Measurements from ENCODE around the gene RYR2.
A peak's percentile ranks its signal among the peaks of the same experiment; 100 is the strongest.

Gene RYR2

GRCh38 chr1:237478082-237478481, 436.1 kb downstream of the RYR2 start:
- DNase-seq: no peak

- no peak for DNase-seq
Measured at GRCh38 chr1:237478842-237479241, 436.9 kb downstream of the RYR2 start.

DNA sequence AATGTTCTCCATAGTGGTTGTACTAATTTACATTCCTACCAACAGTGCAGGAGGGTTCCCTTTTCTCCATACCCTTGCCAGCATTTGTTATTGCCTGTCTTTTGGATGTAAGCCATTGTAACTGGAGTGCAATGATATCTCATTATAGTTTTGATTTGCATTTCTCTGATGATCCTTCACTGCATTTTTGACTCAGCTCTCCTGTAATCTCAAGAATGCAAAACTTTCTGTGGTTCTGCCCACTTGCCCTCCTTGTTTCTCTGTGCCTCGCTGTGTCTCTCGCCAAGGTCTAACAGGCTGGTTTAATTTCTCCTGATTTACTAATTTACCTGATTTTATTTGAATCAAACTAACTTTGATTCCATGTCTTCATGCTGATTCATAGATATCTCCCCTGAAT, 440.8 kb downstream of the RYR2 start:
- DNase-seq: no peak

DNA sequence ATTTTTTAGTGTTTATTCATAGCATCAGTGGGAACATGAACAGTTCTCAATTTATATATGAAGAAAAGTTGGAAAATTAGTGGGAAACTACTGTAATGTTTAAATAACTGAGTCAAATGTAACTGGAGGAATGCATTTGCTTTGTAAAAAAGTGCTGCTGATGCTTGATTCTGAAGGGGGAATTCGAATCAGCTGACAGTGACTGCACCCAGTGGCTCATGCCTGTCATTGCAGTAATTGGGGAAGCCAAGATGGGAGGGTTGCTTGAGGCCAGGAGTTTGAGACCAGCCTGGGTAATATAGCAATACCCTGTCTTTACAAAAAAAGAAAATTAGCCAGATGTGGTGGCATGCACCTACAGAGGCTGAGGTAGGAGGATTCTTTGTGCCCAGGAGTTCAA, 450.4 kb downstream of the RYR2 start:
- DNase-seq: no peak

DNA sequence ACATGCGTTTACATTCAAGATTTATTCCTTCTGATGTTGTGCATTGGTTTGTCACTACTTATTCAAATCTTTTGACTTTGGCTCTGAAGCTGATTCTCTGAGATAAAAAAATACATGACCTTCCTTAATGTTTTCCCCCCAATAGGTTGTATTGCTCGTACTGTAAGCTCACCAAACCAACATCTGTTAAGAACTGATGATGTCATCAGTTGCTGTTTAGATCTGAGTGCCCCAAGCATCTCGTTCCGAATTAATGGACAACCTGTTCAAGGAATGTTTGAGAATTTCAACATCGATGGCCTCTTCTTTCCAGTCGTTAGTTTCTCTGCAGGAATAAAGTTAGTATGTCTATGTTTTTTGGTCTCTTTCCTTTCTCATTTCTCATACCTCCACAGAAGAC, 458.6 kb downstream of the RYR2 start:
- DNase-seq: no peak

GRCh38 chr1:237503292-237503691, 461.3 kb downstream of the RYR2 start:
- no peak for DNase-seq

GRCh38 chr1:237507005-237507404, 465.0 kb downstream of the RYR2 start:
- DNase-seq: no peak

- DNase-seq: no peak
Measured at GRCh38 chr1:237509748-237510147, 467.8 kb downstream of the RYR2 start.

DNA sequence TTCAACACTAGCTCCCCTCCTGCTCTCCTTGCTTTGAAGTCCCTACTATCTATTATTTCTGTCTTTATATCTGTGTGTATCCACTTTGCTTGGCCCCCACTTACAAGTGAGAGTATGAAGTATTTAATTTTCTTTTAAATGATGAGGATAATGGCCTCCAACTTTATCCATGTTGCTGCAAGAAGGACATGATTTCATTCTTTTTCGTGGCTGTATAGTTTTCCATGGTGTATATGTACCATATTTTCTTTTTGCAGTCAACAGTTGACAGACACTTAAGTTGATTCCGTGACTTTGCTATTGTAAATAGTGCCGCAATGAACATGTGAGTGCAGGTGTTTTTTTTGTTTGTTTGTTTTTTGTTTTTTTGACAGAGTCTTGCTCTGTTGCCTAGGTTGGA, 483.1 kb downstream of the RYR2 start:
- DNase-seq: no peak

DNA sequence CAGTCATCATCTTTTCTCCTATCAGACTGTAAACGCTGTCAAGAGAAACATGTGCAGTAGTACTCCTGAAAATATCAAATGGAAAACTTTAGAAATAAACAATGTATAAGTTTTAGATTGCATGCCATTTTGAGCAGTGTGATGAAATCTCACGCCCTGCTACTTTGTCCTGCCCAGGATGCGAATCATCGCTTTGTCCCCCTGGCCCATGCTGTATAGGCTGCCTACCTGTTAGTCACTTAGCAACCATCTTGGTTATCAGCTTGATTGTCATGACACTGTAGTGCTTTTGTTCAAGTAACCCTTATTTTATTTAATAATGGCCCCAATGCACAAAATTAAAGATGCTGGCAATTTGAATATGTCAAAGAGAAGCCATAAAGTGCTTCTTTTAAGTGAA, 485.8 kb downstream of the RYR2 start:
- DNase-seq: no peak

DNA sequence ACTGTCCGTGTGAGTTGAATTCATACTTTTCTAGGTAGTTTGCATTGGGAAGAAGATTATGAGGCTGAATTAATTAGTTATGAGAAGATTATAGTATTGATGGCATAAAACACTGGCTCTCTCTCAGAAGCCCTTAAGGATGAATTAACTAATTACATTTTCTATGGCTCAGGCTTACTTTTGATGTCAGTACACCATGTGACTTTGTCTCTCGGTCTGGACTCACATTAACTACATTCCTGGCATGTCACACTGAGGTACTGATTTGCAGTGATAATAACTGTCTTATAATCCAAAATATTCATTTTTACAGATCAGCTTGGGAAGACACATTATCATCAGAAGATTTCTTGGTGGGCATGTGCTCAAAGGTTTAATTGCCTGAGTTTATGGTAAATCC, 486.6 kb downstream of the RYR2 start:
- peak; percentile 2 for DNase-seq

DNA sequence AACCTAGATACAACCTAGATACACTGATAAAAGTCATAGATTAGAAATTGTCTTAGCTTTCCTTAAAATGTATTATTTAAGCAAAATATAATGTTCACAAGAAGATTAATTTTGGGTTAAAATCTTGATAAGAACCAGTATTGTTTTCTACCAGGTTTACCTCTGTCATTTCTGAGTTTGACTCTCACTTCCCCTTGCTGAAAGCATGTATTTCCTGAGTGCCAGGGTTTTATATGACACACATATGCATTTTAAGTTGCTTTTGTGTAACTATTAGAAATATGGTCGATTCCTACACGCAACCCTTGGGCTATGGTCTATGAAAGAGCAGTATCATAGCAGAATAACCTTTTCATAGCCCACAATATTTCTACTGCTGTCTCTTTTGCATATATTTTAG, 497.1 kb downstream of the RYR2 start:
- DNase-seq: no peak

DNA sequence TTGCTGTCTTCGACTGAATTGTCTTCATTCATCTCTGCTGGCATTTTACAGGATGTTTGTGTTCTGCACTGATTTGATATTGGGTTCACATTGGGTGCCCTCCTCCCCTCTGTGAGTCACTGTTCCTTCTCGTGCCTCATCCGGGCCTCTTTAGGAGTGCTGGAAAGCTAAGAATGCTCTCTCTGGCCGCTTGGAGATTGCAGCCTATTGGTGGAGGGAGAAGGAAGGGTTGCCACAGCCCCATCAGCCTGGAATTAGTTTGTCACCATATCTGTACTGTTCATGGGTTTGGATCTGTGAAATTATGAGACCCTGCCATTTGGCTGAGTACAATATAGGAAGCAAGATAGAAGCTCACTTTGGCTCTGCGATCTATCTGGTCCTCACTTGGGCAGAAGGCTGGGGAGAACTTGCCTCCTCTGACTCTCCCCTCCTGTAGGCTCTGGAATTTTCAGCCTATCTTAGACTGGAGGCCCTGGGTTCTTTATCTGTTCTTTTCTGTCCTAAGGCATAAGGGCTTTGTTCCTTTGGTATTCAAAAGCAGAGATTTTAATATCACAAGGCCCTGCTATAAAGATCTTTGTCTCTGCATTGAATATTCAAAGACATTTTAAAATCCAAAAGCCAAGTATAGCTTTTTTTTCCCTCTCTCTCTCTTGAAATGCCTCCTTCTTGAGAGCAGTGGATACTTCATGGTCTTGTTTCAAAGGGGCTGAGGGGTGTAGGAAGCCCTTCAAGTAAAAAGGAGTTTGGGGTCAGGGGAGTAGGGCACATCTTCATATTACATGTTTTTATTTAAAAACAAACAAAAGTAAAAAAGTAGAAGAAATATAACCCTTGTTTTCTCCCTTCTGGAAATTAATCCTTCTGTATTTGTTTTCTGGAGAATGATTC, 500.8 kb downstream of the RYR2 start:
- DNase-seq: no peak

DNA sequence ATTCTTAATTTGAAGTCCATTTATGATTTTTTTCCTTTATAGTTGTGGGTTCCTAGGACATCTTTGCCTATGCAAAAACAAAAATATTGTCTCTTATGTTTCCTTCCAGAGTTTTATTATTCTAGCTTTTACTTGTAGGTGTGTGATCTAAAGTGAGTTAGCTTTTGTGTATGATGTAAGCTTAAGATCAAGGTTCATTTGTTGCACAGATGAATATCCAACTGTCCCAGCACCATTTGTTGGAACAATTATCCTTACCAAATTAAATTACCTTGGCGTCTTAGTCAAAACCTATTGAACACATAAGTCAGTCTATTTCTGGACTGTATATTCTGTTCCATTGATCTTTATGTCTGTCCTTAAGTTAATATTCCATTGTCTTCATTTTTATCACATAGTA, 511.1 kb downstream of the RYR2 start:
- DNase-seq: no peak

DNA sequence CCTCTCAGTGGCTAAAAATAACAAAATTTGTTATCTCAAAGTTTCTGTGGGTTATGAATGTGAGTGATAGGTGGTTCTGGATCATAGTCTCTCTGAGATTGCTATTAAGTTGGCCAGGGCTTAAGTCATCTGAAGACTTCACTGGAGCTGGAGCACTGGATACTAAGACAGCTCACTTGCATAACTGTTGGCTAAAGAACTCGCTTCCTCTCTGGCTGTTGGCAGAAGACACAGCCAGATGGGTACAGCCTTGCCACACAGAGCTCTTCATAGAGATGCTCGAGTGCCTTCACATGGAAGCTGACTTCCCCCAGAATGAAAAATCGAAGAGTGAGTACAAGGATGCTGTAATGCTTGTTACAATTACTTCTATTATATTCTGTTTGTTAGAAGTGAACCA, 514.9 kb downstream of the RYR2 start:
- no peak for DNase-seq

GRCh38 chr1:237562242-237562823, 520.3 kb downstream of the RYR2 start:
- DNase-seq: peak; percentile 88

GRCh38 chr1:237565236-237565635, 523.3 kb downstream of the RYR2 start:
- no peak for DNase-seq

DNA sequence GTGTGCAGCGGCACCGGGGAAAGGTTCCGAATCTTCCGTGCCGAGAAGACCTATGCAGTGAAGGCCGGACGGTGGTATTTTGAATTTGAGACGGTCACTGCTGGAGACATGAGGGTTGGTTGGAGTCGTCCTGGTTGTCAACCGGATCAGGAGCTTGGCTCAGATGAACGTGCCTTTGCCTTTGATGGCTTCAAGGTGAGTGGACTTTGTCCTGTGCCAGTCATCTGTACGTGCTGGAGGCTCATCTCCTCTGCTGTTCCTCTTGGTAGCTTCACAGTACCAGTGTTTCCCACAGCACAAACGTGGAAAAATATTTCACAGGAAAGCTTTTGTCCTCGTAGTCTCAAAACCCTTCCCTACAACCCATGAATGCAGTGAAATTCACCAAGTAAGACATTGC, 524.6 kb downstream of the RYR2 start:
- no peak for DNase-seq

- no peak for DNase-seq
Measured at GRCh38 chr1:237568955-237569354, 527.0 kb downstream of the RYR2 start.

- DNase-seq: no peak
Measured at GRCh38 chr1:237570530-237570929, 528.5 kb downstream of the RYR2 start.

- no peak for DNase-seq
Measured at GRCh38 chr1:237574536-237574935, 532.6 kb downstream of the RYR2 start.

DNA sequence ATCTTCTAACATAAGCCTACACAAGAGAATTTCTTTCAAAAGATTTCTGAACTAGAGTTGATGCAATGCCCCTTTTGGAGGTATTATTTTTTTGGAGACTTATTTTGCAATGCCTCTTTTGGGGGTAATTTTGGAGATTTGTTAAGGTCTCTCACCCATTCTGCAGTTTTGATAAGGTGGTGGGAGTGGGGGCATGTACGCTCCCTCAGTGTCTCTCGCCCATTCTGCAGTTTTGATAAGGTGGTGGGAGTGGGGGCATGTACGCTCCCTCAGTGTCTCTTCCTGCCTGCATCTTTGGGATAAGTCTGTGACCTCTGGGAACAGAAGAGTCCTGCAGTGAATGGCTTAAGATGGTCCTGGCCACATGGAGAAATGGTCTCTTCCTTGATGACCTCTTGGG, 536.6 kb downstream of the RYR2 start:
- DNase-seq: no peak

DNA sequence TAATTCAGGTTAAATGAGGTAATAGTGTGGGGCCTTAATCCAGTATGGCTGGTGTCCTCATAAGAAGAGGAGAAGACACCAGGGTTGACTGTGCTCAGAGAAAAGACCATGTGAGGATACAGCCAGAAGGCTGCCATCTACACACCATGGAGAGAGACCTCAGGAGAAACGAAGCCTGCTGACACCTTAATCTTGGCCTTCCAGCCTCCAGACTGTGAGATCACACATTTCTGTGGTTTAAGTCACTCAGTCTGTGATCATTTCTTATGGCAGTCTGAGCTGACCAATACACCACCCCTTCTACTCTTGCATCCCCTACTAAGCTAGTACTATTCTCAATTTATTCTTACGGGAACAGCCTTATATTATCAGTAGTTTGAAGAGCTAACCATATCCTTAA, 538.7 kb downstream of the RYR2 start:
- DNase-seq: no peak

- no peak for DNase-seq
Measured at GRCh38 chr1:237583270-237583669, 541.3 kb downstream of the RYR2 start.

- no peak for DNase-seq
Measured at GRCh38 chr1:237583756-237584155, 541.8 kb downstream of the RYR2 start.
